CD4-positive, alpha-beta T cell treated with Interleukin-10 for 1 hour (primary cell): ENCODE data around the gene DDAH1.
"Not testable (repeated sequence)": the region's sequence is repeated elsewhere in the genome, so short reads cannot be mapped to it uniquely, and the experiment has no call there.

ENCODE experiments used
- DNase-seq: peaks from one replicate; pipeline ENCODE4 v3.0.0-alpha.2; 2020

DDAH1 gene

DNA sequence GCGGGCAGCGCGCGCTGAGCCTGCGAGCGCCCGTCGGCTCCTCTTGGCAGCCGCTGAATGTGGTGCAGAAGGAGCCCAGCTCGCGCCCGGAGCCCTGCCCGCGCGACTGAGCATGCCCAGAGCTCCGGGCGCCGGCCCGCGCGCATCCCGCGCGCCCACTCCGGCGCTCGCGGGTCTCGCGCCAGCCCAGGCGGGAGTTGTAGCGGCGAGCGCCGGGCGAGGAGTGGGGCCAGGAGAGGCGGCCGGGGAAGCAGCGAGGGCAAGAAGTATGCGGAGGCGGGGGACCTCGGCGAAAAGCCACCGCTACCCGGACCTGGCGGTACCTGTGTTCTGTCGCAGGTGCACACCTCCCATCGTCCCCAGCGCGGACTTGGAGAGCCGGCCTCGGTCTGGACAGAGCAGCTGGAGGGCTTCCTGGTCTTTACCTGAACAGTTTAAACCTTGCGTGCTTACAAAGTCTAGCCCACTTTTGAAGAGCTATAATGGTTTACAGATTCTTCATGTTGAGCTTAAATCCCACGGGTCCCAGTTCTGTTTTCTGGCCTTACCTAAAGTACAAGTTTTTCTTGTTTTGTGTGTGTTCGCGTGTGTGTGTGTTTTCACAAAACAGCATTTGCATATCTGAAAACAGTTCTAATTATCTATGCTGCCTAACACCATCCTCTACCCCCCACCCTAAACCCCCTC is at the start of gene DDAH1:
Gene DDAH1 (minus strand): TSS at position 61 of the 687 bp plus-strand sequence. CDS start 114 bp downstream, outside the sequence.
- no peak for DNase-seq

DNA sequence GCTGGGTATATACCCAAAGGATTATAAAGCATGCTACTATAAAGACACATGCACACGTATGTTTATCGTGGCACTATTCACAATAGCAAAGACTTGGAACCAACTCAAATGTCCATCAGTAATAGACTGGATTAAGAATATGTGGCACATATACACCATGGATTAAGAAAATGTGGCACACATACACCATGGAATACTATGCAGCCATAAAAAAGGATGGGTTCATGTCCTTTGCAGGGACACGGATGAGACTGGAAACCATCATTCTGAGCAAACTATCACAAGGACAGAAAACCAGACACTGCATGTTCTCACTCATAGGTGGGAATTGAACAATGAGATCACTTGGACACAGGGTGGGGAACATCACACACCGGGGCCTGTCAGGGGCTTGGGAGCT is 49.0 kb upstream of the DDAH1 start:
- DNase-seq: not testable (repeated sequence)

DNA sequence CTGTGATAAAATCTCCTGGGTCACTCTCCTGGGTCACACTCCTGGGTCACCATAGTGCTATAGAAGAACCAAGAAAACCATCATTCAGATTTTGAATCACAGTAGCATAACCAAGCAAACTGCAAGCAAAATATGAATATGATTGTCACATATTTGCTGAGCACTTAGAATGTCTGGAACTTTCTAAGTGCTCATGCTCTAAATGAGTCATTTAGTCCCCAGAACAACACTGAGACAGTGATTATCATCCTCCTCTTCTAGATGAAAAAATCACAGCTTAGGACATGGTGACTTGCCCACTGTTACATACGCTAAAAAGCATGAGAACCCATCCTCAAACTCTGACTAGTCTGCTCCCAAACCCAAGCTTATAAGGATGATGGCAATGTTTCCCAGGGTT is 39.5 kb upstream of the DDAH1 start:
- no peak for DNase-seq

DNA sequence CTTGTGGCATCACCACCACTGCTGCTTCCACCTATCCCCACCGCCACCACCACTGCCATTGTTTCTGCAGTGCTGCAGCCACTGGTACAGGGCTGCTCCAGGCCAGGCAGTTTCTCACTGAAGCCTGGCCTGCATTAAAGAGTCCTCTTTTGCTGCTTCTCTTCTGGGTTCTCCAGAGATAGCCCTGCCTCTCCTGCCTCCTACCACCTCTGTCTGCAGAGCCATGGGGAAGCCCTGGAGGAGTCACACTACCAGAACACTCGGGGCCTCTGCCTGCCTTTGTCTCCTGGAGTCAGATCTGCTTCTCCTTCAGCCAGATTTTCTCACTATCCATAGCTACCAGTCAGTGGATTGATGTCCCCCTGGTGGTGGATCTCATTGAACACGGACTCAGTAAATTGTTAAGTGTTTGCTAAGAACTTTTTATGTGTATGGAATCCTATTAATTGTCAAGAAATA is 37.7 kb upstream of the DDAH1 start:
- DNase-seq: no peak

DNA sequence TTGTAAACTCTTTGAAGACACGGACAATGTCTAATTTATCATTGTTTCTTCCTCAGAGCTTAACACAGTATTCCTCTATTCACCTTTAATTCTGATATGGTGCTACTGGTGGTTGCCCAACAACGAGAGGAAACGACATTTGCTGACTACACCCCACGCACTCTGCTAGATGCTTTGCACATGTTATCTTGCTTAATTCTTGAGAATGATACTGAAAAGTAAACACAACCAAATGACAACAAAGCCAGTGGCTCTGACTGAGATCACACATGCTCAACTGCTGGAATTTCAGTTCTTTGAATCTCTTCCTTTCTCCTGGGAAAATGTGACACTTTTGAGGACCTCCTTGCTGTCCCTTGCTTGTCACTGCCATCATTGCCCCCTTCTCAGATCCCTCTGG is 37.2 kb upstream of the DDAH1 start:
- no peak for DNase-seq

DNA sequence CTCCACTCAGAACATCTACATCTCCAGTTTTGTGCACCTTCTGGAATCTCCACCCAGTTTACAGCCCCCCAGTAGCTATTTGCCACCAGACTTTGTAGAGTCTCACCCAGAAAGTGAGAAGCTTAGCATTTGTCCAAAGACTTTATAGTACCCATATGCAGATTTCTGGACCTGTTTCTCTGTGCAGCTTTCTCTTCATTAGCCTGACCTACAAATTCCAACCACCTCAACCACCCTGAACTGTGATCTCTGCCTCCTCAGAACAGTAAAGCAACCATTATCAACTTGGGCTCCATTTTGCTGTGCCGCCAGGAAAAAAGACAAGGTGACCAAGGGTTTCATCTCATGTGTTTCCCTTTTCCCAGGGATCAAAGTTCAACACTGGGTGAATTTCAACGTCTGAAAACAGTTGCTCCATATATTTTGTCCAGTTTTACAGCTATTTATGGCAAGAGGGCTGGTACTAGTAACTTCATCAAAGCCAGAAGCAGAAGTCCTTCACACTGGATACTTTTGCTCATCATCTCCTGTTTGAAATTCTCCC is 36.5 kb upstream of the DDAH1 start:
- DNase-seq: no peak

DNA sequence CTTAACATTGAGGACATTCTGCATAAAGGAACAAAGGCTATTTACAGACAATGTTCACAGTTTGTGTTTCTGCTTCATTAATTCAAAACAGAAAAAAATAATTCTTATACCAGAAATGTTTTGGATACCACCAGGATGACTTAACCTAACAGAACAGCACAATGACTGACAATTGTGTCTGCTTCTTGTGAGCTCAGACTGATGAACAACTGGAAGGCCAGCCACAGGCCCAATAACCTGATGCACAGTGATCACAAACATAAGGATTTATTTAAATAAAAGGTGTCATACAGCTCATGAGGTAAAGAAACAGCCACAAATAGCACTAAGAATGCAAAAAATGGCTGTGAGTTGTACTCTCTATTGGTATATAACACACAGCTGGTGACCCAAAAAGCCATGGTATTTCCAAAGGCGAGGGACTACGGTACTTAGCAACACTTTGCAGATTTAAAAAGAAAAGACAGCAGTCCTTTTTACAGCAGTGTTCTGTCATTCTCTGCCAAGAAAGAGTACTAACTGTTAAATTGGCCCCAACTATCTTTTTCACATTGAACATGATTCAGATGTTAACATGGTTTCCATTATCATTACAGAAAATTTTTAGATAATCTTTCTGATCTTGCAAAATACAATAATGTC is 32.1 kb upstream of the DDAH1 start:
- DNase-seq: no peak

DNA sequence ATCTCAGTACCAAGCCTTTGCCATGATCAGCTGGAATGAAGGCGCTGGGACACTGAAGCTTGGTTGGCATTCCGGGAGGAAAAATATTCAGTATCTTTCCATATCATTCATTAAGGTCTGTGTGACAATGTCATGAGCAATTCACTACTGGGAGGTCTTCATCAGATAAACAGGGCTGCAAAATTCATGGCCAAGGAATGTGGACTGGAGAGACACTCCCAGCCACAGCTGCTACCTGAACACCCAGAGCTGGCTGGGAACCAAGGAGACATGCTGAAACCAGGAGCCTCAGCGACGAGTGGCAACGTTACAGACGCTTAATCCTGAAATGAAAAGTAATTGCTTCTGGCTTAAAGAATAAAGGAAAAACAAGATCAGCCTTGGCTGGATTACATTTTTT is 30.6 kb upstream of the DDAH1 start:
- no peak for DNase-seq

DNA sequence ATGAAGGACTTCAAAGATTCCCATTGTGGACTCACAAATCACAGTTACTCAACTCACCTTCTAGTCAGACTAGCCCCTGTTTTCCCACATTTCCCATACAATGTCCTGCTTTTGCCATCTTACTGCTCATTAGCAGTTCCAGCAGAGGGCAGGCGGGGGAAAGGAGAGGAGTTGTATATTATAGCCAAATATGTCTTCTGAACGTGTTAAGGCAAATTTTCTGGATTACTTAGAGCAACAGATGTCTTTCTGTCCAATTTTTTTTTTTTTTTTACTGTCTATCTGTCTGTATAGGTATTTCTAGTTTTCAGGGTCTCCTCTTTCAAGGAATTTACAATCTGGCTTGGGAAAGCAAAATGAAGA is 29.9 kb upstream of the DDAH1 start:
- DNase-seq: no peak

DNA sequence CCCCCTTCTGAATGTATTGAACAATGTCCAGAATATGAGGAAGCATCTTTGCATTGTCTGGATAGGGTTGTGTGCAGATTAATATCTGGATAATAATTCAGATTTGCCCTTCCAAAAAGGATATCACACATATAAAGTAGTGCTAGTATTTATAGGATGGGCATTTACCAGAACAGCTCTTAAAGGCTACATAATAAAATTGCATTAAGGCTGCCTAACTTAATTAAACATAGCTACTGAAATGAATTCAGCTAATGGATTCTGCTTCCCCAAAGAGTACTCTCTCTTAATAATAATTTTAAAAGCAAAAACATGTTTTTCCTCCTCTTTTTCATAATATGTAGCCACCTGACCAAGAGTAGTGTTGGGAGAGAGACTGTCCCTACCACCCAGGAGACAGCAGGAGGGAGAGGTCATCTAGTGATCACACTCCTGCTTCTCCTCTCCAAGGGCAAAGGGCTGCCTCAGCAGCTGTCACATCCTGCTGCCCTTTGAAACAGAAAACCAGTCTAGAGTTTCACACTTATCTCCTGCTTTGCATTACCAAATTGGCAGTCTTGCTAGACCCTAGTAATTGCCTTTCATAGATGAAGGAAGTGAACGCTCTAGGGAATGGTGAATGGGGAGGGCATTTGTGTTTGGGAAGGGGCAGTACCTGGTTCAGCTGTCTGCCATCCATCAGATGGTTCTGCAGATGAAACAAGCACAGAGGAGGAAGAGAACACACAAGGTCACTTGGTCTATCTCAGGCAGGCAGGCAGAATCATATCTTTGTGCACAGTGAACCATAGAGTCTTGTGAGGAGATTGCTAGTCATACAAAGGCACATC is 29.3 kb upstream of the DDAH1 start:
- no peak for DNase-seq

DNA sequence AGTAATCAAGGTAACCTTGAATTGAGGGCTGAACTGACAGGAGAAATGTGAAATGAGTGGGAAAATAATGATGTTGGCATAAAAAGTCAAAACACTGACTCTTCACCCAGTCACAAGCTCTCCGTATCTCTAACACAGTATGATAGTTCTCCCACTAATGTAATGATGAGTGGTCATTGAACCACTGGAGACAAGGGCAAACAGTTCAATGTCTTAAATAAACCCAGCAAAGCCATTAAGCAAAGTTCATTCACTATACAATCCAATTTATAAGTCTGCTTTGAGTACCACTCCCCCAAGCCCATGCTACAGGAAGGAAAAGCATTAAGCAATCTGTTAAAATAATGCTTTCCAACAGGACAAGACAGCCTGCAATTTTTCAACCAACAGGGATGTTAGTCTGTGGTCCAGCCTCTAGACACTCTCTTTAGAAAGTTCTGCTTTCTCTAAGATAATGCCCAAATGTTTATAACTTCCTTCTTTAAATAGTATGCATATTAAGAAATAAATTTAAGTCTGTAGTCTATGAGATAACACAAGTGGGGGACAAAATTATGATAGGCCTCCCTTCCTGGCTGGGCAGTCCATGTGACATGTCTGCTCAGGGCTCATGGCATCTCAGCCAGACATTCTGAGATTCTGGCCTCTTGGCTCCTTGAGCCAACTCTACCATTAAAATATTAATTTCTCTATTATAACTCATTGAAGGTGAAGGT is 25.5 kb upstream of the DDAH1 start:
- no peak for DNase-seq

DNA sequence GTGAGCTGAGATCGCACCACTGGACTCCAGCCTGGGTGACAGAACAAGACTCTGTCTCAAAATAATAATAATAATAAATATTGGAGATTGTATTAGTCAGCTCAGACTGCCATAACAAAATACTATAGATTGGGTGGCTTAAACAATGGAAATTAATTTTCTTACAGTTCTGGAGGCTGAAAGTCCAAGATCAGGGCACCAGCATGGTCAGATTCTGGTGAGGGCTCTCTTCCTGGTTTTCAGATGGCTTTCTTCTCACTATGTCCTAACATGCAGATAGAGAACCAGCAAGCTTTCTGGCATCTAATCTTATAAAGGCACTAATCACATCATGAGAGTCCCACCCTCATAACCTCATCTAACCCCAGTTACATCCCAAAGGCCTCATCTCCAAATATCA is 23.2 kb upstream of the DDAH1 start:
- DNase-seq: no peak

DNA sequence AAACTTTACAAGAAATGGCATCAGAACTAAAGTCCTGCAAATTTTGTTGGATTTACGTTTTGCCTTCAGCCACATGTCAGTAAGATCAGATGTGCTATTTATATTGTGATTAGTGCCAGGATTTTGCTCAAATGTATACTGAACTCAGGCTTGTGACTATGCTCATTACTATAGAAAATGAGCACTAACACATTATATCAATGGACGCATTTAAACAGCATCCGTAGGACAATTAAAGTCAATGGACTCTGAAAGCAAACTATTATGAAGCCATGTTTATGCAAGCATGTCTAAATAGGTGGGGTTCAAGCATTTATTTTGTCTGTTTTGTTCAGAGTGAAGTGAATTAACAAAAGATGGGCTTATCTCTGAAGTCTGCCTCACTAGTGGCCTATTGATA is 20.6 kb upstream of the DDAH1 start:
- no peak for DNase-seq

DNA sequence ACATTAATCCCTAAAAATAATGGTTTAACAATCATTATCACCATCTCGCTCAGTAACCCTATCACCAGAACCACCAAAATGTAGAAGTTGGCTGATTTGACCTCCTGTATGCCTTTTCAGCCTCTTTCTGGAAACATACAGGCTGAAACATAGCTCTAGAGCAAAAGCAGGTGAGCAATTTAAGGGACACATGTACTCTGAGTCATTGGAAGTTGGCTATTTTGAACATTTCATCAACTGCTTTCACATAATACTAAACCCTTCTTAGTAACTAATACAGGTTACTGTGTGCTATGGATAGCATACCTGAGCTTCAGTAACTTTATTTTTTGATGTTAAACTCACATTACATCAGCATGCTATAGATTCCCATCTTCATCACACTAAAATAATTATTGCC is 19.8 kb upstream of the DDAH1 start:
- DNase-seq: no peak

DNA sequence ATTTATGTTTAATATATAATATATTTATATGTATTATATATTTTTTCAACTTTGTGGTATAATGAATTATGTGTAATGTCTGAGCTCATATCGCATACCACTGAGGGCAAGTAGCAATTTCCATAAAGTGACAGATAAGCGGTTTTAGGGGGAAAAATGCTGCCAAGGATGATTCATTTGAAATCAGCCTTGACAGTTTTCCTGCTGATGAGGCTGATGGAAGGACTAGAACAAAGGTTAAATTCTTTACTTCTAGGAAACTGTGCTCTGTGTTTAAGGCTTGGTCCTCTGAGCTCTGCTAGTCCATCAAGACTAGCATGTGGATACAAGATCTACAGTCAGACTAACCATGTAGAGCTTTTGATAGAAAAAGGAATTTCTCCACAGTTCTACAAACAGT is 19.3 kb upstream of the DDAH1 start:
- DNase-seq: no peak

DNA sequence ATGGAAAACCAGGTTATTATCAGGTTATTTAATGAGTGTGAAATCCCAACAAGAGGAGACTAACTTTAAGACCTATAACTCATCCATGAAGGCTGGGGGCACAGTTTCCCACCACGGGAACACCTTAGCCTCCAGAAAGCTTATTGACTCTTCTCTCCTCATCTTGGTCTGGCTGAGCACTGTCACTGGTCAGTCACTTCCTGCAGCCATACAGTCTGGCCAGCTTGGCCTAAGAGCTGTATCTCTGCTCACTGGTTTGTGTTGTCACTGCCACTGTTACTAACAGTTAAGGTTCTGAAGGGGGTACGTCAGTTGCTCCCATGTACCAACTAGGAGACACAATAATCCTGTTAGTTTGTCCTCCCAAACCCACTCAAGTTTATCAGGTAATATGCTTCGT is 16.7 kb upstream of the DDAH1 start:
- DNase-seq: no peak

DNA sequence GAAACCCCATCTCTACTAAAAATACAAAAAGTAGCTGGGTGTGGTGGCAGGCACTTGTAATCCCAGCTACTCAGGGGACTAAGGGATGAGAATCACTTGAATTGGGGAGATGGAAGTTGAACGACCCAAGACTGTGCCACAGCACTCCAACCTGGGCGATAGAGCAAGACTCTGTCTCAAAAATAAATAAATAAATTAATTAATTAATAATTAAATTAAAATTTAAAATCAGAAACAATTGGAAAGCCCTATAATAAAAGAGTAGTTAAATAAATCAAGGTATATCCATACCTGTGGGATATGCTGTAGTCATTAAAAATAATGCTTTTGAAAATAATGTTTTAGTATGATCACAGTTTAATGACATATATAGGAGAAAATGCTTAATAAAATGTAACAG is 15.6 kb upstream of the DDAH1 start:
- DNase-seq: no peak

DNA sequence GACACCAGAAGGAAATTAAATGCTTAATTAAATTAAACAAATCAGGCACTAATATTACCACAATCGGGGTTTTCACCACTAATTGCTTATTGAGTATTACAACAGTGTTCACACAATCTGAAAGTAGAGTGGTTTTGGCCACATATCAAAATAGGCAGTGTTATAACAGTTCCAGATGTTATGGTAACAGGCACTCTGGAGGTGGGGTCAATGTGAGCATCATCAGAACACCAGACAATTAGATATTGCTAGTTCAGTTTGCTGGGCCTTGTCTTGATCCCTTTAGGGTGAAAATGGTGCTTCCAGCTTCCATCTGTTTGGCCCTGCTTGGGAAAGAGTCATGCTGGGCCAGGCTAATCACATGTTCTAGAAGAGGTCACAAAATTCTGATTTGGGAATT is 14.5 kb upstream of the DDAH1 start:
- no peak for DNase-seq

DNA sequence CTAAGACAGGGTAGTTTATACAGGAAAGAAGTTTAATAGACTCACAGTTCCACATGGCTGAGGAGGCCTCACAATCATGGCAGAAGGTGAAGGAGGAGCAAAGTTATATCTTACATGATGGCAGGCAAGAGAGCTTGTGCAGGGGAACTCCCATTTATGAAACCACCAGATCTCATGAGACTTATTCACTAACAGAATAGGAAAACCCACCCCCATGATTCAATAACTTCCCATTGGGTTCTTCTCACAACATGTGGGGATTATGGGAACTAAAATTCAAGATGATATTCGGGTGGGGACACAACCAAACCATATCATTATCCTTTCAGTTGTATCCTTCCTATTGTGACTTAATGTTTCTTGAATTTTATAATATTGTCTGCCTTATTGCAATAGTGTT is 13.4 kb upstream of the DDAH1 start:
- DNase-seq: no peak

DNA sequence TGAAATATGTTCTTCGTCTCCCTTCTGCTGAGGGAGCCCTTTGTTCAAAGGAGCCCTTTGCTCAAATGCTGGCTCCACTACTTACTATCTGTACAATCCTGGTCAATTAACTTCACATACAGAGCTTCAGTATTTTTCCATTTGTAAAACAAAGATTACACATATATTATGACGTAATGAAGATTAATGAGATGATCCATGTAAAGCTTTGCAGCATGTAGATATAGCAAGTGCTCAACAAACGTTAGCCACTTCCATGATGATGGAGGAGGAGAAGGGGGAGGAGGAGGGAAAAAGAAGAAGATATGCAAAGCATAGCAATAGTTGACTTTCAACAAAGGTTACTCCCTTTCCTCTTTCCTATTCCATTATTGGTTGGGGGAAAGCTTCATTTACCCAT is 10.1 kb upstream of the DDAH1 start:
- no peak for DNase-seq

DNA sequence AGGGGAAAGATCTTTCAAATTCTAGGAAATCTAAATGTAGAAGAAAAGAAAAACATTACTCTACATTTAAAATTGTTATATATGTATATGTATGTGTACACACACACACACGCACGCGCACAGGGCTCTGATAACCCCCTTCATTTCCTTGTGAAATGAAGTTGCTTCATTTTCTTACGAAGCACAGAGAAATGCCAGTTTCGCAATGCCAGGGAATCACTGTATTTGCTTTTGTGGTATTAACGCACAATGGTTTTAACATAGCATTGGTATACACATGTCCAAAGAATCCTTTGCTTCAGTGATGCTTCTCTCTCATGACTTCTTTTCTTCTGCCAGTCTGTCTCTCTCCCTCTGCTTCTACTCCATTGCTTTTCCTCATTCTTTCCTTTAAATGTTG is 8.4 kb upstream of the DDAH1 start:
- no peak for DNase-seq

DNA sequence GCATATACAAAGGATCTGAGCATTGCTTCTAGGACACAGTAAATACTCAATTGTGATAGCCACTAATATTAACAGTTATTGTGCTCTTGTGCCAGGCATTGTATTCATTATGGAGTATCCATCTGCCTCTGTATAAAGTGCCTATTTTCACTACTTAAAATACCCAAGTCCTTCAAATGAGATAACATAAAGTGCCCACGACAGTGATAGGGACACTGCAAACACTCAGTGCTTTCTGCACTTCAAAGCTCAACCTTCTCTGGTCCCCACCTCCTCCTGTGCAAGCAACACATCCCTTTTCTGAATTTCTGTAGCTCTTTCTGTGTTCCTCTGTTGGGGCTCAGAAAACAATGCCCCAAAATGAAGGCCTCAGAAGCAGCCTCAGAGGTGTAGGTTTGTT is 6.6 kb upstream of the DDAH1 start:
- no peak for DNase-seq

DNA sequence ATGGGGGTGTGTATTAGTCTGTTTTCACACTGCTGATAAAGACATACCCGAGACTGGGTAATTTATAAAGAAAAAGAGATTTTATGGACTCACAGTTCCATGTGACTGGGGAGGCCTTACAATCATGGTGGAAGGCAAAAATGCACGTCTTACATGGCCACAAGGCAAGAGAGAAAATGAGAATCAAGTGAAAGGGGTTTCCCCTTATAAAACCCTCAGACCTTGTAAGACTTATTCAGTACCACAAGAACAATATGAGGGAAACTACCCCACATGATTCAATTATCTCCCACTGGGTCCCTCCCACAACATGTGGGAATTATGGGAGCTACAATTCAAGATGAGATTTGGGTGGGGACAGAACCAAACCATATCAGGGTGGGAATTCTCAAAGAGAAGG is 5.2 kb upstream of the DDAH1 start:
- not testable (repeated sequence) for DNase-seq
